Mesenchymal stem cell (in vitro differentiated cells and primary cell): ENCODE data around the gene PCNX2.

Experiments
- DNase-seq: peaks from one replicate; pipeline ENCODE4 v3.0.0-alpha.2; 2013
- H2AFZ ChIP-seq: one replicate; pipeline ENCODE4 v1.6.1; 2013; ENCODE audit warnings: low read depth, mild to moderate bottlenecking, control low read depth, inconsistent platforms, low read length, moderate library complexity
- H2AK5ac ChIP-seq: 2 replicates; pipeline ENCODE4 v1.6.1; 2013; ENCODE audit warnings: low read length, moderate library complexity, mild to moderate bottlenecking, inconsistent platforms; ENCODE audit not compliant: severe bottlenecking
- H2BK120ac ChIP-seq: one replicate; pipeline ENCODE4 v1.6.1; 2013; ENCODE audit warnings: low read depth, mild to moderate bottlenecking, inconsistent platforms, low read length, moderate library complexity
- H2BK12ac ChIP-seq, 2 experiments: one replicate each; pipeline ENCODE4 v1.6.1; 2013; ENCODE audit warnings: inconsistent platforms in 2 of 2, low read length in 2 of 2, mild to moderate bottlenecking in 2 of 2, moderate library complexity in 2 of 2, control low read depth in 1 of 2
- H2BK15ac ChIP-seq: one replicate; pipeline ENCODE4 v1.6.1; 2013; ENCODE audit warnings: mild to moderate bottlenecking, low read depth, inconsistent platforms; ENCODE audit not compliant: poor library complexity, severe bottlenecking
- H2BK5ac ChIP-seq: 2 replicates; pipeline ENCODE4 v1.6.1; 2013; ENCODE audit warnings: low read depth, mild to moderate bottlenecking, low read length, control low read depth, inconsistent platforms; ENCODE audit not compliant: poor library complexity, severe bottlenecking
- H3K14ac ChIP-seq, 2 experiments: one replicate each; pipeline ENCODE4 v1.6.1; 2013; ENCODE audit warnings: inconsistent platforms in 2 of 2, low read length in 2 of 2, control low read depth in 1 of 2, mild to moderate bottlenecking in 1 of 2, moderate library complexity in 1 of 2
- H3K18ac ChIP-seq, 2 experiments: one replicate each; pipeline ENCODE4 v1.6.1; 2013; ENCODE audit warnings: inconsistent platforms in 2 of 2, low read length in 2 of 2, control low read depth in 1 of 2, low read depth in 1 of 2, mild to moderate bottlenecking in 1 of 2
- H3K23ac ChIP-seq, 2 experiments: one replicate each; pipeline ENCODE4 v1.6.1; 2013; ENCODE audit warnings: inconsistent platforms in 2 of 2, low read length in 2 of 2, mild to moderate bottlenecking in 2 of 2, moderate library complexity in 2 of 2, control low read depth in 1 of 2
- H3K27ac ChIP-seq: 2 replicates; pipeline ENCODE4 v1.5.1; 2013; ENCODE audit warnings: mild to moderate bottlenecking, moderate library complexity, low read length, control low read depth, inconsistent platforms; ENCODE audit not compliant: poor library complexity, severe bottlenecking
- H3K27me3 ChIP-seq, 2 experiments: 2 replicates each; pipeline versions ENCODE4 v1.6.1 to v1.7.0; 2013; ENCODE audit warnings: low read length in 2 of 2, mild to moderate bottlenecking in 2 of 2, moderate library complexity in 2 of 2, control low read depth in 1 of 2, inconsistent platforms in 1 of 2; ENCODE audit not compliant: control insufficient read depth in 1 of 2, insufficient read depth in 1 of 2
- H3K36me3 ChIP-seq, 2 experiments: 2 replicates each; pipeline versions ENCODE4 v1.6.1 to v1.7.0; 2013; ENCODE audit warnings: low read length in 2 of 2, control low read depth in 1 of 2, inconsistent platforms in 1 of 2, low read depth in 1 of 2, mild to moderate bottlenecking in 1 of 2; ENCODE audit not compliant: insufficient read depth in 2 of 2, control insufficient read depth in 1 of 2
- H3K4ac ChIP-seq, 2 experiments: one replicate each; pipeline ENCODE4 v1.6.1; 2013; ENCODE audit warnings: inconsistent platforms in 2 of 2, low read length in 2 of 2, mild to moderate bottlenecking in 2 of 2, moderate library complexity in 2 of 2, control low read depth in 1 of 2, low read depth in 1 of 2
- H3K4me1 ChIP-seq: 2 replicates; pipeline ENCODE4 v1.6.1; 2013; ENCODE audit warnings: low read depth, low read length, control low read depth; ENCODE audit not compliant: control insufficient read depth, insufficient read depth
- H3K4me2 ChIP-seq: 2 replicates; pipeline ENCODE4 v1.6.1; 2013; ENCODE audit warnings: low read length, mild to moderate bottlenecking, inconsistent platforms; ENCODE audit not compliant: poor library complexity, severe bottlenecking
- H3K4me3 ChIP-seq, 2 experiments: 2 replicates each; pipeline versions ENCODE4 v1.5.1 to v1.7.0; 2013; ENCODE audit warnings: low read length in 2 of 2, mild to moderate bottlenecking in 2 of 2, control low read depth in 1 of 2, low read depth in 1 of 2; ENCODE audit not compliant: insufficient read depth in 1 of 2
- H3K79me1 ChIP-seq: replicated peaks from 2 replicates; pipeline ENCODE4 v1.6.1; 2013; ENCODE audit warnings: mild to moderate bottlenecking, control low read depth, low read length, inconsistent platforms; ENCODE audit not compliant: poor library complexity, severe bottlenecking
- H3K9ac ChIP-seq: 2 replicates; pipeline ENCODE4 v1.7.0; 2013; ENCODE audit warnings: mild to moderate bottlenecking, low read length, moderate library complexity
- H3K9me3 ChIP-seq: 2 replicates; pipeline ENCODE4 v1.7.0; 2013; ENCODE audit warnings: mild to moderate bottlenecking, low read length; ENCODE audit not compliant: control insufficient read depth
- H4K8ac ChIP-seq: one replicate; pipeline ENCODE4 v1.6.1; 2013; ENCODE audit warnings: inconsistent platforms, mild to moderate bottlenecking, low read length, moderate library complexity
- H4K91ac ChIP-seq: one replicate; pipeline ENCODE4 v1.6.1; 2013; ENCODE audit warnings: mild to moderate bottlenecking, low read length, inconsistent platforms
- WGBS: methylation state at CpG from one replicate; pipeline ENCODE4 v1.1.7; 2013; ENCODE audit warnings: mixed read lengths; 5-methylcytosine and 5-hydroxymethylcytosine counted together

The PCNX2 gene

DNA sequence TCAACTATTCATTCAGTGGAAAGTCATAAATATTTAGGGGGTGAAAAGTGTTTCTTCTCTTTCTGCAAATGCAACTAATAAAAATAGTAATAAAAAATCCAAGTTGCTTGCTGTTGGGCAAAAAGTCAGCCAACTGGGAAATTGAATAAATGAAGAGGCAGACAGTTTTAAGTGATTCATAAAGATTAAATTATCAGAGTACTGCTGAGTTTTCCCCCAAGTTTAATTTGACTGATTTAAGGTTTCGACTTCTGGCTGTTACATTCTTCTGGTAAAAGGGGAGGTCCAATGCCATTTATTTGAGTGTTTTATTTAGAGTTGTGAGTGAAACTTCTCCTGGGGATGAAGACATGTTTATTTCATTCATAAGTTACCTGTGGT lies 219.6 kb downstream of the PCNX2 start:
- Histone ChIP-seq H3K27ac (peak overlapping the region; percentile 51), H3K14ac (no peak overlapping the region), H2BK12ac (no peak overlapping the region), H2BK5ac (no peak overlapping the region), H3K4ac (no peak overlapping the region), H2AFZ (no peak overlapping the region), H2BK120ac (no peak overlapping the region), H2AK5ac (no peak overlapping the region), H4K91ac (no peak overlapping the region), H3K18ac (no peak overlapping the region), H3K9ac (no peak overlapping the region), H3K23ac (no peak overlapping the region), H3K4me2 (no peak overlapping the region), H2BK15ac (no peak overlapping the region), H4K8ac (no peak overlapping the region), H3K9me3 (peaks cover 23% of the 10 kb centered on the region), H3K27me3 (peaks cover 0 to 4% of the 10 kb centered on the region in 2 experiments), H3K79me1 (peaks cover 1% of the 10 kb centered on the region), H3K36me3 (peaks cover 0 to 5% of the 10 kb centered on the region in 2 experiments), H3K4me1 (peaks cover 2% of the 10 kb centered on the region), H3K4me3 (no peak overlapping the region)
- WGBS = 93% methylated on average over 1 of the region's 1 CpG
- no peak for DNase-seq

DNA sequence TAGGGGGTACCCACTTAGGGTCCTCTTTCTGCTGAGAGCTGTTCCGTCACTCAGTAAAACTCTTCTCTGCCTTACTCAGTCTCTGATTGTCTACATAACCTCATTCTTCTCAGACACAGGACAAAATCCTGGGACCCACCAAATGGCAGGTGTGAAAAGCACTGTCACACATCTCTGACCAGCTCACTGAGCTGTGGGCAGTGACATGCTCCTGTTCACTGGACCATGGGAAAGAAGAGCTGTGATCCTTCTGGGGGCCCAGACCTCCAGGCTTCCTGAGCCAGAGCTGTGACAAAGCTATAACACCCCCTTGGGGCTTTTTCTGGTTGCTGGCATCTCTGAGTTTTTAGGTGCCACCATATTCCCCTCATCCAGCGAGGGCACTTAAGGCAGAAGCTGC lies 229.4 kb downstream of the PCNX2 start:
- no peak overlapping the region for H2BK5ac ChIP-seq
- H2BK15ac ChIP-seq = no peak overlapping the region
- peak overlapping the region; percentile 62 for H2AK5ac ChIP-seq
- no peak overlapping the region for H3K9ac ChIP-seq
- H3K4me1 ChIP-seq = peaks cover 11% of the 10 kb centered on the region
- H2AFZ ChIP-seq = no peak overlapping the region
- no peaks in the 10 kb centered on the region for H3K27me3 ChIP-seq
- H3K36me3 ChIP-seq = peaks cover 8 to 42% of the 10 kb centered on the region in 2 experiments
- 100% methylated on average over 2 of the region's 2 CpGs for WGBS
- no peak overlapping the region for H3K4me2 ChIP-seq
- H3K79me1 ChIP-seq = peaks cover 7% of the 10 kb centered on the region
- H3K27ac ChIP-seq = peak overlapping the region; percentile 24
- H3K4ac ChIP-seq = peak overlapping the region in 1 of 2 experiments; percentile 52
- H3K18ac ChIP-seq = peak overlapping the region in 1 of 2 experiments; percentile 28
- H3K4me3 ChIP-seq = no peak overlapping the region
- peak overlapping the region in 1 of 2 experiments; percentile 29 for H3K23ac ChIP-seq
- H3K14ac ChIP-seq = peak overlapping the region in 1 of 2 experiments; percentile 94
- peak overlapping the region; percentile 79 for H4K8ac ChIP-seq
- peak overlapping the region; percentile 64 to 82 for H2BK12ac ChIP-seq
- peaks cover 36% of the 10 kb centered on the region for H3K9me3 ChIP-seq
- H2BK120ac ChIP-seq = no peak overlapping the region
- DNase-seq = no peak
- H4K91ac ChIP-seq = peak overlapping the region; percentile 86

DNA sequence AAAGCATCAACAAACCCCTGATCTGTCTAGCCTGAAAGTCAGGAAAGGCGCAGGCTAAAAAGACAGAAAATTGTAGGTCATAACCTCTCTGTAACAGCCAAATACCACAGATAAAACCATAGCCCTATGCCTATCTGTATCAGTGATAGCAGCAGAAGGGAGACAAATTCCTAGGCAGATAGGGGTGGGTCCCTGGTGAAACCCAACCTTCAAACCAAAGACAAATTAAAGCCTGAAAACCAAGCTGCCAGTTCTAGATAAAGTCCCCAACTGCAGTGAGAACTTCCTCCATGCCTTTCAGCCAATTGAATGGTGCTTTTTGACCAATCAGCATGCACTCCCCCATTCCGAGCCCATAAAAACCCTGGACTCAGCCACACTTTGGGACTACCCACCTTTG lies 229.8 kb downstream of the PCNX2 start:
- Histone ChIP-seq H3K14ac (peak overlapping the region in 1 of 2 experiments; percentile 21), H2BK5ac (no peak overlapping the region), H3K23ac (no peak overlapping the region), H3K36me3 (peaks cover 8 to 42% of the 10 kb centered on the region in 2 experiments), H2AFZ (no peak overlapping the region), H3K18ac (peak overlapping the region in 1 of 2 experiments; percentile 1), H2BK12ac (no peak overlapping the region), H2BK15ac (no peak overlapping the region), H2AK5ac (peak overlapping the region; percentile 62), H4K91ac (no peak overlapping the region), H3K27ac (peak overlapping the region; percentile 6), H2BK120ac (no peak overlapping the region), H3K4me2 (no peak overlapping the region), H3K27me3 (no peaks in the 10 kb centered on the region), H3K4me3 (no peak overlapping the region), H3K4me1 (peaks cover 11% of the 10 kb centered on the region), H3K9ac (no peak overlapping the region), H3K9me3 (peaks cover 36% of the 10 kb centered on the region), H4K8ac (no peak overlapping the region), H3K79me1 (peaks cover 7% of the 10 kb centered on the region), H3K4ac (peak overlapping the region in 1 of 2 experiments; percentile 19)
- DNase-seq = no peak
- WGBS = 88% methylated on average over 2 of the region's 2 CpGs

DNA sequence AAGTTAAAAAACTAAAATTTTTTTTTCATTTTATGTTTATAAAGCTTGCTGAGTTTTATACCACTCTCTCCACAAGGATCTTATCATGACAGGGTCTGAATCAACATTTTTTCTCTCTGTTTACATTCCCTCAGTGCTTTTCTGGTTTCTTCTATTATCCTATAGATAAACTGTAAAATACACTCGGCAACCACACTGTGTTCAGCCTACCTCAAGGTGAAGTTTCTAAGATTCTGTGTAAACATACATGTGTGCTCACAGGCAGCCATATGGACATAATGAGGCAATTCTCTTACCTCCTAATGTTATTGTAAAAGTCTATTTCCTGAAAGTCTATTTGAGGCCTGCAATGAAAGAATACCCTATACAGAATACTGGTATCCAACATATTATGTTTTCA lies 230.5 kb downstream of the PCNX2 start:
- no peak overlapping the region for H3K23ac ChIP-seq
- H3K27ac ChIP-seq = no peak overlapping the region
- H4K91ac ChIP-seq = no peak overlapping the region
- no peak overlapping the region for H3K9ac ChIP-seq
- no peaks in the 10 kb centered on the region for H3K27me3 ChIP-seq
- H3K14ac ChIP-seq = no peak overlapping the region
- no peak overlapping the region for H3K18ac ChIP-seq
- DNase-seq = peak; percentile 28
- H2BK120ac ChIP-seq = no peak overlapping the region
- H3K4me1 ChIP-seq = peaks cover 11% of the 10 kb centered on the region
- no peak overlapping the region for H3K4me2 ChIP-seq
- peaks cover 7% of the 10 kb centered on the region for H3K79me1 ChIP-seq
- no peak overlapping the region for H3K4ac ChIP-seq
- H3K36me3 ChIP-seq = peaks cover 8 to 42% of the 10 kb centered on the region in 2 experiments
- no peak overlapping the region for H2BK15ac ChIP-seq
- H4K8ac ChIP-seq = no peak overlapping the region
- H2BK12ac ChIP-seq = no peak overlapping the region
- peaks cover 36% of the 10 kb centered on the region for H3K9me3 ChIP-seq
- H2BK5ac ChIP-seq = no peak overlapping the region
- H2AFZ ChIP-seq = no peak overlapping the region
- WGBS = no CpG with 5 or more reads among the region's 1 CpG
- H3K4me3 ChIP-seq = no peak overlapping the region
- no peak overlapping the region for H2AK5ac ChIP-seq
